GM19455 (cell line): ENCODE data around the gene TLR8.
"Not testable (repeated sequence)": the region's sequence is repeated elsewhere in the genome, so short reads cannot be mapped to it uniquely, and the experiment has no call there.

ENCODE experiments used
- ATAC-seq: cut with Tn5 transposase; IDR thresholded peaks from one replicate; pipeline ENCODE4 v1.9.1; 2021; ENCODE audit not compliant: unreplicated experiment

TLR8 gene

DNA sequence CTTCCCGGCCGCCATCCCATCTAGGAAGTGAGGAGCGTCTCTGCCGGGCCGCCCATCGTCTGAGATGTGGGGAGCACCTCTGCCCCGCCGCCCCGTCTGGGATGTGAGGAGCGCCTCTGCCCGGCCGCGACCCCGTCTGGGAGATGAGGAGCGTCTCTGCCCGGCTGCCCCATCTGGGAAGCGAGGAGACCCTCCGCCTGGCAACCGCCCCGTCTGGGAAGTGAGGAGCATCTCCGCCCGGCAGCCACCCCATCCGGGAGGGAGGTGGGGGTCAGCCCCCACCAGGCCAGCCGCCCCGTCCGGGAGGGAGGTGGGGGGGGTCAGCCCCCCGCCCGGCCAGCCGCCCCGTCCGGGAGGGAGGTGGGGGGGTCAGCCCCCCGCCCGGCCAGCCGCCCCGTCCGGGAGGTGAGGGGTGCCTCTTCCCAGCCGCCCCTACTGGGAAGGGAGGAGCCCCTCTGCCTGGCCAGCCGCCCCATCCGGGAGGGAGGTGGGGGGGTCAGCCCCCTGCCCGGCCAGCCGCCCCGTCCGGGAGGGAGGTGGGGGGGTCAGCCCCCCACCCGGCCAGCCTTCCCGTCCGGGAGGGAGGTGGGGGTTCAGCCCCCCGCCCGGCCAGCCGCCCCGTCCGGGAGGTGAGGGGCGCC lies 56.9 kb downstream of the TLR8 start:
- not testable (repeated sequence) for ATAC-seq

- ATAC-seq, result no peak
Observed at GRCh38 chrX:12965131-12965940, 58.9 kb downstream of the TLR8 start.

DNA sequence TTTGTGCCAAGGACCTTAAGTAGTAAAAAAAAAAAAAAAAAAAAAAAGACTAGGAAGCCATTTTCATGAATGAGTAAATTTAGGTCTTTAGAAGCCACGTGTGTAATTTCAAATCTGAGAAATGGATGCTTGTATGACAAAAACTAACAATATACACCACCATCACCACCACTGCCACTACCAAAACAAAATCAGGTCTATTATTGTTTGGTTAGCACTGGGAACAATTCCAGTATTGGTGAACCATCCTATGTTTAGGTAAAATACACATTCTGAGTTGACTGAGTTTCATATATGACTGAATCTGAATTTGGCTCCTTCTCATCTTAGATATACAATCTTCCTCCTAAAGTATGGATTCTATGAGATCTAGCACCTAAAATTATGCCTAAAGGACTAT lies 59.7 kb downstream of the TLR8 start:
- no peak for ATAC-seq

- ATAC-seq, result no peak
Observed at GRCh38 chrX:12967711-12968465, 61.5 kb downstream of the TLR8 start.

- ATAC-seq, result no peak
Observed at GRCh38 chrX:12970691-12971202, 64.3 kb downstream of the TLR8 start.

- ATAC-seq, result no peak
Observed at GRCh38 chrX:12971282-12972003, 65.0 kb downstream of the TLR8 start.

DNA sequence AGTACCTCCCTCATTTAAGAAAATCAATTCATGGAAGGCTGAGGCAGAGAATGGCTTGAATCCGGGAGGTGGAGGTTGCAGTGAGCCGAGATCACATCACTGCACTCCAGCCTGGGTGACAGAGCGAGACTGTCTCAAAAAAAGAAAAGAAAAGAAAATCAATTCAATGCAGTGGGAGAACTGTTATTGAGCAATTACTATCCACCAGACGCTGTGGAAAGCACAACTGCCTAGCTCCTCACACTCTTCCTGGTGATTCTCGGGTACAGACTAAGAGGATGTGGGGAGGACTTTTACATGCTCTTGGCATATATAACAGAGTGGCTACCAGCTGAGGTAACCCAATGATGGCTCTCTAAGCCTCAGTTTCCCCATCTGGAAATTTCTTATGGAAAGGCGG lies 65.8 kb downstream of the TLR8 start:
- ATAC-seq, result no peak
